Naive thymus-derived CD4-positive, alpha-beta T cell (primary cell): ENCODE data around the gene PHYH. TPM values are rescaled to one million over a fixed set of nuclear protein-coding genes. Genes with fewer than 3 reads are reported as not detected.
"Not testable (repeated sequence)": the region's sequence is repeated elsewhere in the genome, so short reads cannot be mapped to it uniquely, and the experiment has no call there.

Experiments
- ATAC-seq: fragments of 150-1000 bp; cut with Tn5 transposase; 2 replicates; pipeline ENCODE4 v1.10.0; 2021; ENCODE audit warnings: mild to moderate bottlenecking, moderate library complexity
- CTCF ChIA-PET: fragments of 350-600 bp; sonication (Branson Sonifier 250); formaldehyde crosslinking; loops from one replicate; lab custom pipeline; 2021; ENCODE audit warnings: antibody characterized with exemption; lab: Charles Lee
- POLR2A ChIA-PET: fragments of 350-600 bp; sonication (Branson Sonifier 250); formaldehyde crosslinking; loops from one replicate; lab custom pipeline; 2021; ENCODE audit warnings: antibody characterized with exemption, inconsistent platforms; lab: Charles Lee
- DNase-seq, 9 donors: peaks; one replicate each; pipeline versions ENCODE4 v3.0.0 to v3.0.0-alpha.2; 2020 to 2022; ENCODE audit warnings: mixed read lengths in 1 of 9
- H3K27ac ChIP-seq: one replicate; pipeline ENCODE4 v1.7.0; 2013; ENCODE audit warnings: mild to moderate bottlenecking, low read depth, low read length, moderate library complexity
- H3K27me3 ChIP-seq, 2 donors: one replicate each; pipeline ENCODE4 v1.7.0; 2013; ENCODE audit warnings: low read length in 2 of 2, mild to moderate bottlenecking in 2 of 2, moderate library complexity in 2 of 2; ENCODE audit not compliant: control insufficient read depth in 2 of 2, insufficient read depth in 2 of 2
- H3K36me3 ChIP-seq, 3 experiments: 1 replicate in 2 of 3; 2 replicates in 1 of 3; pipeline ENCODE4 v1.7.0; 2013; ENCODE audit warnings: low read length in 3 of 3, mild to moderate bottlenecking in 3 of 3, moderate library complexity in 1 of 3; ENCODE audit not compliant: insufficient read depth in 3 of 3, control insufficient read depth in 2 of 3
- H3K4me1 ChIP-seq, 2 donors: one replicate each; pipeline ENCODE4 v1.7.0; 2013; ENCODE audit warnings: low read length in 2 of 2, mild to moderate bottlenecking in 2 of 2, moderate library complexity in 1 of 2; ENCODE audit not compliant: control insufficient read depth in 2 of 2, insufficient read depth in 2 of 2
- H3K4me3 ChIP-seq: 2 replicates; pipeline ENCODE4 v1.7.0; 2013; ENCODE audit warnings: mild to moderate bottlenecking, low read length
- H3K9me3 ChIP-seq, 3 experiments: 1 replicate in 2 of 3; 2 replicates in 1 of 3; pipeline ENCODE4 v1.7.0; 2013; ENCODE audit warnings: low read length in 3 of 3; ENCODE audit not compliant: control insufficient read depth in 2 of 3
- H3K27ac Mint-ChIP-seq, 9 donors: one replicate each; pipeline ENCODE4 v1.8.0; 2020 to 2022; ENCODE audit warnings: mixed read lengths in 9 of 9, mild to moderate bottlenecking in 8 of 9, moderate library complexity in 5 of 9, inconsistent platforms in 2 of 9
- H3K27me3 Mint-ChIP-seq, 5 donors: one replicate each; pipeline ENCODE4 v1.8.0; 2021 to 2022; ENCODE audit warnings: mixed read lengths in 5 of 5, mild to moderate bottlenecking in 1 of 5
- H3K36me3 Mint-ChIP-seq, 5 donors: one replicate each; pipeline ENCODE4 v1.8.0; 2020 to 2022; ENCODE audit warnings: mixed read lengths in 5 of 5, mild to moderate bottlenecking in 3 of 5, inconsistent platforms in 1 of 5
- H3K4me1 Mint-ChIP-seq, 7 donors: one replicate each; pipeline ENCODE4 v1.8.0; 2020 to 2022; ENCODE audit warnings: mixed read lengths in 7 of 7, mild to moderate bottlenecking in 3 of 7, inconsistent platforms in 1 of 7
- H3K4me3 Mint-ChIP-seq, 10 donors: one replicate each; pipeline ENCODE4 v1.8.0; 2020 to 2022; ENCODE audit warnings: mild to moderate bottlenecking in 10 of 10, mixed read lengths in 10 of 10, moderate library complexity in 6 of 10, inconsistent platforms in 2 of 10
- H3K9me3 Mint-ChIP-seq, 11 donors: one replicate each; pipeline ENCODE4 v1.8.0; 2020 to 2022; ENCODE audit warnings: mixed read lengths in 11 of 11, mild to moderate bottlenecking in 4 of 11, inconsistent platforms in 1 of 11, moderate library complexity in 1 of 11
- intact Hi-C, 2 donors: fragments of 100-400 bp; cut with micrococcal nuclease; formaldehyde crosslinking; loops; one replicate each; pipeline ENCODE4 v1.15.1; 2023
- polyA plus RNA-seq, 2 donors: library from polyadenylated mRNA; unstranded; fragments of 300-500 nt; fragmentation: Illumina TruSeq; gene quantifications; one replicate each; pipeline ENCODE4 v1.2.3, GENCODE V29; 2021
- total RNA-seq, 6 experiments: library from RNA in 5 of 6; stranded (reverse) in 5 of 6; gene quantifications; 1 replicate in 5 of 6; 2 replicates in 1 of 6; pipeline ENCODE4 v1.2.3 and lab custom pipeline; 2021 to 2026

PHYH gene
- total and polyA plus RNA-seq, 7 experiments from 2014 or later: 11.2 to 19.9 (median 14.6) TPM

GRCh38 chr10:13337128-13337826, 37.4 kb upstream of the PHYH start:
- Mint-ChIP-seq H3K36me3 (peaks cover 0 to 24% (median 11%) of the 10 kb centered on the region in 5 donors), H3K4me1 (peaks cover 9 to 36% (median 30%) of the 10 kb centered on the region in 7 donors), H3K27me3 (no peaks in the 10 kb centered on the region), H3K4me3 (no peak overlapping the region), H3K27ac (no peak overlapping the region), H3K9me3 (no peaks in the 10 kb centered on the region)
- Histone ChIP-seq H3K4me1 (peaks cover 0 to 3% of the 10 kb centered on the region in 2 donors), H3K36me3 (peaks cover under 1 to 36% (median under 1%) of the 10 kb centered on the region in 3 experiments), H3K27ac (no peak overlapping the region), H3K9me3 (no peaks in the 10 kb centered on the region), H3K4me3 (no peak overlapping the region), H3K27me3 (no peaks in the 10 kb centered on the region)
- ChIA-PET CTCF (interaction anchor here (0.6 to 1.1 kb wide), 2 partner anchors 14 to 31 kb away, joined by 3 to 4 read pairs; no protein-coding TSS in a partner anchor), POLR2A (no interaction called here)
- intact Hi-C loops: no loop called here
- no peak for DNase-seq
- no peak for ATAC-seq

DNA sequence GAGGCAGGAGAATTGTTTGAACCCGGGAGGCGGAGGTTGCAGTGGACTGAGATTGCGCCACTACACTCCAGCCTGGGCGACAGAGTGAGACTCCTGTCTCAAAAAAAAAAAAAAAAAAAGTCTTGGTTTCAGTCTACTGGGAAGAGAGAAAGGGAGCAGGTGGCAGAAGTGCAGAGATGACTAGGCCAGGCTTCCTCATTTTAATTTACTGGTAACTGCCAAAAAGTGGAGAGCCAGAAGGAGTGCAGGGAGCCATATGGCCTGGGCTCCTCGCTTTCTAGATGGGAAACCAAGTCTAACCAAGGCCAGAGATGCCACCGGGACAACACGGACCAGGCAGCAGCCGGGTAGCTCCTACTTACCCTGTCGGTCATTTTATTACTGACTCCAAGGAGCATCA, 36.0 kb upstream of the PHYH start:
- peaks cover 6 to 46% (median 7%) of the 10 kb centered on the region in 3 experiments for H3K36me3 ChIP-seq
- no peak for ATAC-seq
- peaks cover 0 to 38% (median 14%) of the 10 kb centered on the region in 5 donors for H3K36me3 Mint-ChIP-seq
- no peaks in the 10 kb centered on the region for H3K27me3 ChIP-seq
- no peak for DNase-seq
- ChIA-PET CTCF (interaction anchor here (1.1 kb wide), 1 partner anchor 32 kb away, joined by 3 read pairs; no protein-coding TSS in a partner anchor), POLR2A (interaction anchor here (0.7 kb wide), 1 partner anchor 190 kb away, joined by 3 read pairs; no protein-coding TSS in a partner anchor)
- no peak overlapping the region for H3K27ac ChIP-seq
- H3K9me3 ChIP-seq: no peaks in the 10 kb centered on the region
- no peak overlapping the region for H3K27ac Mint-ChIP-seq
- peaks cover 5 to 30% (median 23%) of the 10 kb centered on the region in 7 donors for H3K4me1 Mint-ChIP-seq
- no peaks in the 10 kb centered on the region for H3K27me3 Mint-ChIP-seq
- H3K4me3 ChIP-seq: no peak overlapping the region
- H3K9me3 Mint-ChIP-seq: peaks cover 0 to 4% (median 0%) of the 10 kb centered on the region in 11 donors
- no peaks in the 10 kb centered on the region for H3K4me1 ChIP-seq
- H3K4me3 Mint-ChIP-seq: no peak overlapping the region
- intact Hi-C loops: no loop called here

GRCh38 chr10:13334556-13334955, 34.7 kb upstream of the PHYH start:
- ChIA-PET CTCF (interaction anchor here (0.7 to 1.1 kb wide), 2 partner anchors 11 to 141 kb away, joined by 3 to 5 read pairs; no protein-coding TSS in a partner anchor), POLR2A (interaction anchor here (0.6 kb wide), 1 partner anchor 14 kb away, joined by 3 read pairs; no protein-coding TSS in a partner anchor)
- H3K27me3 ChIP-seq: no peaks in the 10 kb centered on the region
- no peaks in the 10 kb centered on the region for H3K9me3 ChIP-seq
- H3K36me3 Mint-ChIP-seq: peaks cover 0 to 43% (median 20%) of the 10 kb centered on the region in 5 donors
- H3K4me1 Mint-ChIP-seq: peaks cover 2 to 22% (median 14%) of the 10 kb centered on the region in 7 donors
- H3K4me3 ChIP-seq: no peak overlapping the region
- peaks cover 6 to 55% (median 7%) of the 10 kb centered on the region in 3 experiments for H3K36me3 ChIP-seq
- no peak for DNase-seq
- H3K27ac Mint-ChIP-seq: no peak overlapping the region
- H3K9me3 Mint-ChIP-seq: peaks cover 0 to 4% (median 0%) of the 10 kb centered on the region in 11 donors
- H3K27me3 Mint-ChIP-seq: no peaks in the 10 kb centered on the region
- H3K4me1 ChIP-seq: no peaks in the 10 kb centered on the region
- H3K4me3 Mint-ChIP-seq: no peak overlapping the region
- no peak overlapping the region for H3K27ac ChIP-seq
- intact Hi-C loops: no loop called here
- ATAC-seq: no peak

GRCh38 chr10:13331646-13332045, 31.8 kb upstream of the PHYH start:
- peaks cover 0 to 4% (median 0%) of the 10 kb centered on the region in 11 donors for H3K9me3 Mint-ChIP-seq
- ChIA-PET CTCF (no interaction called here), POLR2A (no interaction called here)
- Histone ChIP-seq H3K9me3 (no peaks in the 10 kb centered on the region), H3K4me3 (no peak overlapping the region), H3K4me1 (no peaks in the 10 kb centered on the region), H3K27ac (no peak overlapping the region), H3K36me3 (peaks cover 6 to 64% (median 8%) of the 10 kb centered on the region in 3 experiments), H3K27me3 (no peaks in the 10 kb centered on the region)
- H3K4me1 Mint-ChIP-seq: peaks cover 0 to 5% (median 0%) of the 10 kb centered on the region in 7 donors
- H3K27me3 Mint-ChIP-seq: no peaks in the 10 kb centered on the region
- intact Hi-C loops: no loop called here
- peaks cover 0 to 51% (median 27%) of the 10 kb centered on the region in 5 donors for H3K36me3 Mint-ChIP-seq
- DNase-seq: no peak
- H3K4me3 Mint-ChIP-seq: no peak overlapping the region
- ATAC-seq: no peak
- peak overlapping the region in 1 of 9 donors; percentile 43 for H3K27ac Mint-ChIP-seq

- H3K9me3 Mint-ChIP-seq, intact Hi-C loops, DNase-seq, H3K27me3 ChIP-seq, H3K27ac Mint-ChIP-seq, CTCF ChIA-PET, H3K9me3 ChIP-seq, H3K27me3 Mint-ChIP-seq, H3K4me3 ChIP-seq, H3K4me1 ChIP-seq, H3K4me3 Mint-ChIP-seq, H3K27ac ChIP-seq, POLR2A ChIA-PET, H3K4me1 Mint-ChIP-seq, ATAC-seq: not testable (repeated sequence)
- peaks cover 0 to 57% (median 29%) of the 10 kb centered on the region in 5 donors for H3K36me3 Mint-ChIP-seq
- H3K36me3 ChIP-seq: peaks cover 6 to 71% (median 11%) of the 10 kb centered on the region in 3 experiments
Observed at GRCh38 chr10:13330980-13331379, 31.1 kb upstream of the PHYH start.

DNA sequence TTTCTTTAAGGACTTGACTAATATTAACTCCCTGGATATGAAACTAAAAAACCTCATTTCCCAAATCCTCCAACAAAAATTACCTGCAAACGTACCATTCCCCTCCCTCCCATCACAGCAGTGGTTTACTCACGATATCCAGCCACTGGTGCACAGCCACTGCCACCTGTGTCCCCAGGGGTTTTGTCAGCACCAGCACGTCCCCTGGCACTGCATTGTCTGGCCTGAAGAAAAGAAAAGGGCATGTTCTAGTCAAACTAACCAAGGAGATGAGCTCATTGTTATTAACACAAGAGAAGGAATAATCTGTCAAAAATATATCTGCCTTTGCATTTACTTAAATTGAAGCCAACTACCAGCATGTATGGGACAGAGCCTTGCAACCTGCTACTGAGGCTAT, 29.7 kb upstream of the PHYH start:
- ATAC-seq (no peak), DNase-seq (no peak)
- Histone ChIP-seq H3K9me3 (no peaks in the 10 kb centered on the region), H3K36me3 (peaks cover 6 to 75% (median 11%) of the 10 kb centered on the region in 3 experiments), H3K4me3 (no peak overlapping the region), H3K27ac (no peak overlapping the region), H3K27me3 (no peaks in the 10 kb centered on the region), H3K4me1 (no peaks in the 10 kb centered on the region)
- H3K27me3 Mint-ChIP-seq: no peaks in the 10 kb centered on the region
- peaks cover 0 to 4% (median 0%) of the 10 kb centered on the region in 11 donors for H3K9me3 Mint-ChIP-seq
- intact Hi-C loops: no loop called here
- H3K36me3 Mint-ChIP-seq: peaks cover 0 to 65% (median 30%) of the 10 kb centered on the region in 5 donors
- H3K27ac Mint-ChIP-seq: peak overlapping the region in 3 of 9 donors; percentile 40 to 71 (median 51)
- POLR2A ChIA-PET: interaction anchor here (0.6 kb wide), 1 partner anchor 1619 kb away, joined by 6 read pairs; no protein-coding TSS in a partner anchor
- no peak overlapping the region for H3K4me3 Mint-ChIP-seq
- CTCF ChIA-PET: no interaction called here
- H3K4me1 Mint-ChIP-seq: peaks cover 0 to 3% (median 0%) of the 10 kb centered on the region in 7 donors
